ENCODE data around the gene HSPA14.

Gene HSPA14

GRCh38 chr10:14876764-14877163, 38.7 kb downstream of the HSPA14 start:
- H3K4me3 ChIP-seq (ENCODE audit: low read depth, low read length), result no peak overlapping the region
- no peak for TF ChIP-seq CTCF (IDR thresholded peaks at IDR 0.05; ENCODE audit: borderline replicate concordance, insufficient read depth, low read depth, low read length)

GRCh38 chr10:14878266-14879123, 40.4 kb downstream of the HSPA14 start, which contains the start of gene SUV39H2:
SUV39H2 (plus strand) TSS chr10:14878866; CDS start chr10:14878889, 23 bp downstream.
- no peak for TF ChIP-seq CTCF (IDR thresholded peaks at IDR 0.05; ENCODE audit: borderline replicate concordance, insufficient read depth, low read depth, low read length)
- H3K4me3 ChIP-seq (ENCODE audit: low read depth, low read length), result peak within 1 kb of the TSS; percentile 87

GRCh38 chr10:14879124-14879927, 41.2 kb downstream of the HSPA14 start:
- TF ChIP-seq CTCF (IDR thresholded peaks at IDR 0.05; ENCODE audit: borderline replicate concordance, insufficient read depth, low read depth, low read length), result no peak
- peak overlapping the region; percentile 87 for H3K4me3 ChIP-seq (ENCODE audit: low read depth, low read length)

- no peak for TF ChIP-seq CTCF (IDR thresholded peaks at IDR 0.05; ENCODE audit: borderline replicate concordance, insufficient read depth, low read depth, low read length)
- H3K4me3 ChIP-seq (ENCODE audit: low read depth, low read length), result peak overlapping the region; percentile 87
Measured at GRCh38 chr10:14879928-14880193, 41.8 kb downstream of the HSPA14 start.

GRCh38 chr10:14880229-14880628, 42.1 kb downstream of the HSPA14 start:
- TF ChIP-seq CTCF (IDR thresholded peaks at IDR 0.05; ENCODE audit: borderline replicate concordance, insufficient read depth, low read depth, low read length), result no peak
- H3K4me3 ChIP-seq (ENCODE audit: low read depth, low read length), result peak overlapping the region; percentile 87

GRCh38 chr10:14884082-14884481, 46.0 kb downstream of the HSPA14 start:
- no peak overlapping the region for H3K4me3 ChIP-seq (ENCODE audit: low read depth, low read length)
- no peak for TF ChIP-seq CTCF (IDR thresholded peaks at IDR 0.05; ENCODE audit: borderline replicate concordance, insufficient read depth, low read depth, low read length)

Measured in GM12875 (cell line).